Measurements from ENCODE around the gene DCLK1.

GRCh38 chr13:36101157-36101556 lies 30.0 kb downstream of the DCLK1 start:
- no peak for TF ChIP-seq POLR2A (IDR thresholded peaks at IDR 0.05)
- TF ChIP-seq CTCF (IDR thresholded peaks at IDR 0.05), result no peak

Data from prostate gland (tissue), 2 donors.